Activated effector memory CD4-positive, alpha-beta T cell treated with anti-CD3 and anti-CD28 coated beads, Interleukin-2, amount 50 U/mL, for 16 hours (primary cell): ENCODE measurements around the gene OR12D1.
"Not testable (repeated sequence)": the region's sequence is repeated elsewhere in the genome, so short reads cannot be mapped to it uniquely, and the experiment has no call there.

Experiments
- DNase-seq: peaks from one replicate; pipeline ENCODE4 v3.0.0-alpha.2; 2020

The OR12D1 gene

DNA sequence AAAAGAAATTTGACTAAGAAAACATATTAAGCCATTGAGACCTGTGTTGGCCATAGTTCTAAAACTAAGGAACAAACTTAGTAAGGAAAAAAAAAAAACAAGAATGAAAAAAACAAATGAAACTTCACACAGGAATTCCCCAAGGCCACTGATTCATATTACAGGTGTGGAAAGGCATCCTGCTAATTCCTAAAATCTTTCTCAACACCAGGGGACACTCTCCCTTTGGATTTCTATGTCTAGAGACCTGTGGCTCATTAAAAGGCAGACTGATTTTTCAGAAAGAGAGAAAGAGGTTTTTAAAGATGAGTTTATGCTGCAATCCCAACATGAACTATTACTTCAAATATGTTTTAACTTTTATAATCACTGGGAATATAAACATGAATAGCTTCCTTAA, at the start of gene OR12D1:
Gene OR12D1 (plus strand): TSS at position 341 of the 400 bp plus-strand sequence.
- DNase-seq = no peak

DNA sequence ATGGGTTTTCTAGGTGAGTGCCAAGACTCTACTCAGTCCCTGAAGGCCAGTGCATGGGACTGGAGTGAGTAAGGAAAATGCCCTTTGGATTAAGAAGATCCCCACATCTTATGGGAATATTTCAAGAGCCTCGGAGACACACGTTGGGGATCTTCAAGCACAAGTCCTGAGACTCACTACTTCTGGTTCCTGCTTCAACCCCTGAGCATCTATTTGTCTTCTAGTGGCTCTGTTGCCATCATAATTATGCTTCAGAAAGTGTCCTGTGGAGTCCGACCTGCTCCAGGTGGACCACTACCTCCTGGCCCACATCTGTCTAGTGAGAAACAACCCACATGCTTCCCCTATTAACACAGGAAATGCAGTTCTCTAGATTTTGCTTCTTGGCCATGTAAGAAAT, 46.0 kb upstream of the OR12D1 start, which contains the start of gene OR5V1:
Gene OR5V1 (minus strand): TSS at position 101 of the 400 bp plus-strand sequence. CDS start 12,670 bp downstream, outside the sequence.
- no peak for DNase-seq

DNA sequence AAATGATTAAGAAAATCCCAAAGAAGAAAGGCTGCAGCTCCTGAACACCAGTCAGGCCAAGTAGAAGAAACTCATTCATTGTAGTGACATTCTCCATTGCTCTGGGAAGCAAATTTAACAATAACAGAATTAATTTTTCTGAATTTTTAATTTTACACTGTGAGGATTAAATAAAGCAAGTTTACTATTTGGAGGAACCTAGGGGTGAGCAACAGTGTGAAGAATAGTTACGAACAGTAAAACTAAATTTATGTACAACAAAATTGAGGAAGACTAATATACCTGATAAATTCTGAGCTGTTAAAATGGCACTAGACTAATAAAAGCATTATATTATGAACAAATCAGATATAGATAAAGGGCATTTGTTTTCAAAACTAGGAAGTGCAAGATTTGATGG, 39.5 kb upstream of the OR12D1 start, which contains the start of gene OR12D3:
Gene OR12D3 (minus strand): TSS at position 101 of the 400 bp plus-strand sequence. CDS start 4 bp downstream, at position 97.
- DNase-seq = no peak

DNA sequence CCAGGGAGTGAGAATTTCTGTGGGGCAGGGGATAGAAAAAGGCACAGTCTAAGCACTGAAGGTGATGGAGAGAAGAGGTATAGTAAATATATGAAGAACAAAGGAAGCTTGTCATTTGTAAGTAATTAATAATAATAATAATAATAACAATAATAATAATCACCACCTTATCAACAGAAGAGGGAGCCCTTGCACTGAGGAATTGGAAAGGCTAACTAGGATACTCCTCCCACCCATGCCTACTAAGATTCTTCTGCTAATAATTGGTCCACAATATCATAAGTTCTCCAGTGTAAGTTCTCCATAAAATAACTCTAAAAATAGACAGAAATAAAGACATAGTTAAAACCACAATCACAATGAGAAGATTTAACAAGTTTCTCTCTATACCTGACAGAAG, 38.7 kb upstream of the OR12D1 start:
- no peak for DNase-seq

DNA sequence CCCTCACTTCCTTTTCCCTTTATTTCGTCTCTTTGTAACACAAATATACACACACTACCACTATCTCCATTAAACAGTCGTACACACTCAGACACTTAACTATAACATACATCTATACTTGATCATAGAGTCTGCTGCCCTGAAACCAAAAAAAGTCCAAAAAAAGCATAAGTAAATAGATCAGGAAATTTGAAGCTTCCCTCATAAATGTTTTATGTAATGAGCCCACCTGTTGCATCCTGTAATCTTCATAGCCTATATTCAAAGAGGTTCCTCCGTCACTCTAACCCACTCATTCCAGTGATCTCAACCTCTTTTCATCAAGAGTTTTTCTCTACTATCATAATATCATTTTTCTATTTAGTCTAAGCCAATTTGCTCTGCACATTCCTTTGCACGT, 26.2 kb upstream of the OR12D1 start:
- no peak for DNase-seq

DNA sequence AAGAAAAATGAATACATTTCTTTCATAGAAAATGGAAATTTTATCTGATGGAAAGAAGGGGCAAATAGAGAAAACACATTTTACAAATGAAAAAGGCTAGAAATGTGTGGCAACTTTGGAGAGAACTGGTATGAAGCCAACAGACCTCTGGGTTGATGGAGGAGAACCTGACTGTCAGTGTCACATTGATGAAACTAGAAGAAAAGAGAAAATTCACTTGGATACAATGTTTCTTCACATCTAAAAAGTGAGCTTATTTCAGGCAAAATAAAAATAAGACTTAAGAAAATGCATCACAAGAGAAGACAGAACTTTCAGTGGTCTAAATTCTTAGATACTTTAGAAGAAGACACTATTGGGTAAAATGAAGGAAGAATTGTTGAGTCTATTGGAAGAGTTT, 19.4 kb upstream of the OR12D1 start, which contains the start of gene OR12D2:
Gene OR12D2 (plus strand): TSS at position 301 of the 400 bp plus-strand sequence. CDS start 1,069 bp downstream, outside the sequence.
- DNase-seq = no peak

DNA sequence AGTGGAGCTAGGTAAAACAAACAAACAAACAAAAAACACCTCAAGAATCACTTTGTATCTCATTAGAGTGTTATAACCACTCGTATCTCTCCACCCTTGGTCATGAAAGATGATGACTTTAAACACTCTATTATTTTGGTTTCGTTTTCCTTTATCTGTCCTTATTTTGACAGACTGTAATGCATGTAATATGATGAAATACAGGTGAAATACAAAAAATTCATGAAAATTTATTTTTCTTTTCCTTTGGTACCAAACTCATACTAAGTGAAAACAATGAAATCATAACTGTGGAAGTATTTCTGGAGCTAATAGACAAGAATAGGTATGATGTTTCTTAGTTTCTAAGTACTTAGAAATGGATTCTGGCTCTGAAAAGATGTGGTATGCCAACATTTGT, 15.2 kb upstream of the OR12D1 start:
- no peak for DNase-seq

DNA sequence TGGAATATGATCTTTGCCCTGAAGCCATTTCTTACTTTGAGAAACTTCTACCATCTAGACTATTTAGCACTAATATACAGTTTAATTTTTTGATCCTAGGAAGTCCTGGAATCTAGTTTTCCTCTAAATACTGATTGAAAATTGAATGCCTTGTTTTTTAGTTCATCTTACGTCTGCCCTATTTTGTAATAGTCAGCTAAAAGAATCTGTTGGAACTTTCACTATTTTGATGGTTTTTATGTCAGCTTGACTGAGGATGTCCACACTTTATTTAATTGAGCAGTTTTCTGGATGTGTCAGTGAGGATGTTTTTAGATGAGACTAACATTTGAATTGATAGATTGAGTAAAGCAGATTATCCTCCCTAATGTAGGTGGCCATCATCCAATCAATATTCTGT, 10.9 kb upstream of the OR12D1 start:
- no peak for DNase-seq

DNA sequence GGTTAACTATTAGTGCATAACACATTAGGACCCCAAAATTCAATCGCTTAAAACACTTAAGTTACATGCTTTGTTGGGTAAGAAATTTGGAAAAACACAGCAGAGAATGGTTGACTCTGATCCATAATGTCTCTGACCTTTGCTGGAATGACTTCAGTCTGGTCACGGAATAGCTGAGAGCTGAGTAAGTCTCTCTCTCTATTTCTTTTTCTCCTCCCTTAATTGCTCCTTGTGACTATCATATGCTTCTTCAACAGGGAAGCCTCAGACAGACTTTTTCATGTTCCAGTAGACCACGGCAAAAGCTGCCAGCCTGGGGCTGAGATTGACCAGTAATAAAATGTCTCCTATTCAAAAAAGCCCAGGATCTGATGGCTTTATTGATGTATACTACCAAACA, 4.8 kb downstream of the OR12D1 start:
- no peak for DNase-seq

DNA sequence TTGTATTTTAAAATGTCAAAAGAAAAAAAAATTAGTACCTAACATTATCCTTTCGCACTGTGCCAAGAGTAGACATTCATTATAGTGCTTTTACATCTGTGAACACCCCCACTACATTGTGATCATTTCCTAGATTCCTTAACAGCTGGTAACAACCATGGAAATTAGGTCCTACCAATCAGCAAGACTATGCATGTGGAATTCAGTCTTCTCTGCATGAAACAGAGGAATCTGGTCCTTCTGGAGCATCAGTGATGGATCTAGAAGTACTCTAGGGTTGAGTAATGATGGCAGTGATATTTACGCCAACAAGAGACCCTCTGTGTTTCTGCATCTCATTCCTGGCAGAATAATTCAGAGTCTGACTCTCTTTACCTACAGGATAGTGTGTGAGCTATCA, 9.4 kb downstream of the OR12D1 start:
- DNase-seq = no peak

DNA sequence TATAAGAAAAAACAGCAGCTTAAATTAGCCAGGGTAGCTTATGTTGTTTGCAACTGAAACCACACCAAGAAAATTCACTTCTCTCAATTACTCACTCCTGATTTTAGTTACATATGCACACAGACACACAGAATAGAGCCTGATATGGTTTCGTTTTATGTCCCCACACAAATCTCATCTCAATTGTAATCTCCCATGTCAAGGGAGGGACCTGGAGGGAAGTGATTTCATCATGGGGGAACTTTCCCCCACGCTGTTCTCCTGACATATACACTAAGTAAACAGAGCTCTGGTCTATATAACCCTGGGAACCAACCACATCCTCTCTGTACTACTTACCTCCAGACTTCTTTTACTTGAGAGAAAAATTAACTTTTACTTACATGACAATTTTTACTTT, 9.8 kb downstream of the OR12D1 start:
- no peak for DNase-seq

DNA sequence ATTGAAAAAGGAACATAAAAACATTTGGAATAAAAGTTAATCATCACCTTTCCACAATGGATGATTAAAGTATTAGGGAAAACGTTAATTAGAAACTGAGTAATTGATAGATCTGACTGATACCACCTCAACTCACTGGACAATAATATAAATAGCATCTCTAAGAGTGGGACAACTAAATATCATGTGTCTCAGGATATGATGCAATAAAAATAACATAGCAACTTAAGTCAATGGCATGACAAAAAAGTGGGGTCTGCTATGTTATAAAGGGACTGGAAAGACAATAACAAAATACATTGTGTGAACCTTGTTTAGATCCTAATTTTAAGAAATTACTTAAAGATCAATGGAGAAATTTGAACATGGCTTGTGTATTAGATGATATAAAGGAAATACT, 10.3 kb downstream of the OR12D1 start:
- no peak for DNase-seq

DNA sequence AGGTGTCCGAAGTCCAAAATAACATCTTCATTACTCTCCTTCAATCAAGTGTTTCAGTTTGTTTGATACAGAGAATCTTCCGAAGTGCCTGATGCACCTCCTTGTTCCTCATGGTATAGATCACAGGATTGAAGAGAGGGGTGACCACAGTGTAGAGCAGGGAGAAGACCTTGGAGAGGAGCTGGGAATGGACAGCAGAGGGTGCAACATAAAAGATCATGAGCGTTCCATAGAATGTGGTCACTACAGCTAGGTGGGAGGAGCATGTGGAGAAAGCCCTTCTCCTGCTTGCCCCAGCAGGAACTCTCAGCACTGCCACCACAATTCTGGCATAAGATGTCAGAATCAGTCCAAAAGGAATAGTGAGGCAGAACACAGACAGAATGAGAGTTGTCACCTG, 11.9 kb downstream of the OR12D1 start:
- DNase-seq = no peak

DNA sequence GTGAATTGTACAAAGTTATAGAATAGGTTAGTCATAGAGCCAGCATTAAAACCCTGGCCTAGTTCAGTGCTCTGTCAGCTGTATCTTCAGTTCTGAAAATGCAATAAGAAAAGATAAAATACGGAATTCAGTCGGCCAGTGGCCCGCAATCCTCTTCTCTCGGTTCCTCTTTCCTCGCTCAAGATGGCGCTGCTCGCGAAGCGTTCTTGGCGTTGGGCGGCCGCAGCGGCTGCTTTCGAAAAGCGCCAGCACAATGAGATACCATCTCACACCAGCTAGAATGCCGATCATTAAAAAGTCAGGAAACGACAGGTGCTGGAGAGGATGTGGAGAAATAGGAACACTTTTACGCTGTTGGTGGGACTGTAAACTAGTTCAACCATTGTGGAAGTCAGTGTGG, 22.0 kb downstream of the OR12D1 start:
- not testable (repeated sequence) for DNase-seq

DNA sequence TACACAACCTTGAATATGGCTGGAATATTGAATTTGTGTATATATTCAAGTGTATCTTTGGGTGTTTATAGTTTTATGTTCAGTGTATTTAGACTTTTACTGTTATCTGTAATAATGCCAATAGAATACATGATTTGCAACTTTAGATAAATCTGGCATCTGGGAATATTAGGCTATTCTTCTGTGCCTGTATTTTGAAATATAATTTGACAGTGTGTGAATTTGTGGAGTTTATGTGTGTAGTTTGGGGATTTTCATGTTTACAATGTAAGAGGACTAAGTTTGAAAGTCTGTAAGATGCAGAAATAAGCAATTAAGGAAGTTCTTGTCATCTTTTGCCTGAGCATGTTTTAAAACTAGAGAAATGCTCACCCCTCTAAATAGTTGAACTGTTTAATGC, 24.3 kb downstream of the OR12D1 start, which contains the start of gene OR10C1:
Gene OR10C1 (plus strand): TSS at position 301 of the 400 bp plus-strand sequence. CDS start 710 bp downstream, outside the sequence.
- no peak for DNase-seq

DNA sequence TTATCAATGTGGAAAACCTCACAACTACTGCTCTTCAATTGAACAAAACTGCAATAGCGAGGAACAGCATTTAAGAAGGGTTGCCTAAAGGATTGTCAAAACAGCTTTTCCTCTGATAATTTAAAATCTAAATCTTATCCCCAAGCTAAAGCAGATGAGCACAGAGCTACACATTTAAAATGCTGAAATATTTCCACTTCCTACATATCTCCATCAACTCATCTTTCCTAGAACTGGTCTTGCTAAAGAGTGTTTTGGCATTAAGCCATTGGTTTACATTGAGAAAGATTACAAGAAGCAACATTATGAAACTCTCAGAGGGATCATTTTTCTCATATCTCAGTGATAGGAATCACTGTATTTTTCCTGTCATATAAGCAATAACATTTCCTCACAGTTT, 28.0 kb downstream of the OR12D1 start:
- DNase-seq = no peak

DNA sequence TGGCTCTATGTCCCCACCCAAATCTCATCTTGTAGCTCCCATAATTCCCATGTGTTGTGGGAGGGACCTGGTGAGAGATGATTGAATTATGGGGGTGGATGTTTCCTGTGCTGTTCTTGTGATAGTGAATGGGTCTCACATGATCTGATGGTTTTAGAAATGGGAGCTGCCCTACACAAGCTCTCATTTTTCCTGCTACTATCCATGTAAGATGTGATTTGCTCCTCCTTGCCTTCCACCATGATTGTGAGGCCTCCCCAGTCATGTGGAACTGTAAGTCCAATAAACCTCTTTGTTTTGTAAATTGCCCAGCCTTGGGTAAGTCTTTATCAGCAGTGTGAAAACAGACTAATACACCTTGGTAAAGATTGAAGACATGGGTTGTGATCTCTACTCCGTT, 29.3 kb downstream of the OR12D1 start:
- DNase-seq = not testable (repeated sequence)

DNA sequence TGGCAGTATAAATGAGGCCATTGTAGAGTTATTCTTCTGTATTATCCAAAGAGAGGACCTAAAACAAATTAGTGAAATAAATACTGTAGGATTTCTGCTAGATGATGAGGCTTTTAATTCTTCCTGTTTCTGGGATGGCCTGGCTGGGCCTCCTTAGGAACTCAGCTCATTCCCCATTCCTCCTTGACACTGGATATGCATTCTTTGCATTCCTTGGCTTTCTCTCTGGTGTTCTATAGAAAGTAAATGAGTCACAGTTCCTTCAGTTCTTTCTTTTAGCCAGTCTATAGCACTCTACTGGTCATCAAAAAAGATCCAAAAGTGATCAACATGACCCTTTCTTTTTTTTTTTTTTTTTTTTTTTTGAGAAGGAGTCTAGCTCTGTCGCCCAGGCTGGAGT, 32.9 kb downstream of the OR12D1 start:
- no peak for DNase-seq

DNA sequence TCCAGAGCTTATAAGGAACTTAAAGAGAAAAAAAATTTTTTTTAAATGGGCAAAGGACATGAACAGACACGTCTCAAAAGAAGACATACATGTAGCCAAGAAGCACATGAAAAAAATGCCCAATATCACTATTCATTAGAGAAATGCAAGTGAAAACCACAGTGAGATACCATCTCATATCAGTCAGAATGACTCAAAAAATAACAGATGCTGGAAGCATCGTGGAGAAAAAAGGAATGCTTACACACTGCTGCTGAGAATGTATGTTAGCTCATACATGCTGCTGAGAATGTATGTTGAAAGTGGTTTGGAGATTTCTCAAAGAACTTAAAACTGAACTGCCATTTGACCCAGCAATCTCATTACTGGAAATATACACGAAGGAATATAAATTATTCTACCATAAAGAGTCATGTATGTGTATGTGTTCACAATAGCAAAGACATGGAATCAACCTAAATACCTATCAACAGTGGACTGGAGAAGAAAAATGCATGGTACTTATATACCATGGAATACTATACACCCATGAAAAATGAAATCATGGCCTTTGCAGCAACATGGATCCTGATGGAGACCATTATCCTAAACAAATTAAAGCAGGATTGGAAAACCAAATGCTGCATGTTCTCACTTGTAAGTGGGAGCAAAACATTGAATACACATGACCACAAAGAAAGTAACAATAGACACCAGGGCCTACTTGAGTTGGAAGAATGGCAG, 36.9 kb downstream of the OR12D1 start:
- DNase-seq = no peak

DNA sequence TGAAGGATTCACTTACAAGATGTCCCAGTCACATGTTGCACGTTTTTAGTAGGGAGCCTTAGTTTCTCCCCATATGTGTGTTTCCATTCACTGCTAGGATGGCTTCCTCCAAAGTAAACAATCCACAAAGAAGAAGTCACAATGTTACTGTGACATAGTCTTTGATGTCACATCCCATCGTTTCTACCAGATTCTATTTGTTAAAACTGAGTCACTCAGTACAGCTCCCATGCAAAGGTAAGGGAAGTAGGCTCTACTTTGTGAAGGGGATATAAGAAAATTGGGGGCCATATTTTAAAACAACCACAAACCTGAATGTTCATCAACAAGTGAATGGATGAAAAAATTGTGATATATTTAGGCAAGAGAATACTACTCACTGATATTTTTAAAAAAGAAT, 42.2 kb downstream of the OR12D1 start, which contains the start of the genes OR11A1 and OR2H1:
Gene OR11A1 (minus strand): TSS at position 101 of the 400 bp plus-strand sequence. CDS start 29,430 bp downstream, outside the sequence.
Gene OR2H1 (plus strand): TSS at position 185 of the 400 bp plus-strand sequence. CDS start 4,615 bp downstream, outside the sequence.
- DNase-seq = no peak

DNA sequence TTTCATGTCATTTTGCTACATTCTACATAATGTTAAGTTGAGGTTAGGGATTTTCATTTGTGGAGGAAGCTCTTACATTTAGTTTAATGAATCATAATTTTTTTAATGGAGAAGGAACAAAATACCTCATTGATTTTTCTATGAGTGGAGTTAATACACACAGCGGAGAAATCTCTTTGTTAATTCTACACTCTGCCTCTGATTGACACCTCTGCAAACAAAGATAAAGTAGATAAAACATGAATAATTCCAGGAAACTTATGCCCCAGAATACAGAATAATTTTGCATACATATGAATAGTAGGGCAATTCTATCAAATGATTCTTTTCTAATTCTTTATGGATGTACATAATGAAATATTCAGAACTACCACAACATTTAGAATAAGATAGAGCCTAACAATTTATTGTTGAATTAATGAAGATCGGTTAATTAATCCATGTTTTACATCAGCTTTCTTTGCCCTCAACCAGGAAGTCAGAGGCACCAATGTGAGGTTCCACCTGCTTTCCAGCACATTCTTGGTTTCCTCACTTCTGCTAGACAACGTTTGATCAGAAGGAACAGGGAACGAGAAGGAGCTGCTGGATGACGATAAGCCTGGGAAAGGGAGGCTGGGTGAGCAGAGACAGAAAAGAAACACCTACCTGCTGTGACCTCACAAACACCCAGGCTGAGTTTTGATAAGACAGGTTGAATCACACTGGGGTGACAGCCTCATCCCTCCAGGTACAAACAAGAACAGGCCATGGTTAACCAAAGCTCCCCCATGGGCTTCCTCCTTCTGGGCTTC, 46.5 kb downstream of the OR12D1 start:
- no peak for DNase-seq

DNA sequence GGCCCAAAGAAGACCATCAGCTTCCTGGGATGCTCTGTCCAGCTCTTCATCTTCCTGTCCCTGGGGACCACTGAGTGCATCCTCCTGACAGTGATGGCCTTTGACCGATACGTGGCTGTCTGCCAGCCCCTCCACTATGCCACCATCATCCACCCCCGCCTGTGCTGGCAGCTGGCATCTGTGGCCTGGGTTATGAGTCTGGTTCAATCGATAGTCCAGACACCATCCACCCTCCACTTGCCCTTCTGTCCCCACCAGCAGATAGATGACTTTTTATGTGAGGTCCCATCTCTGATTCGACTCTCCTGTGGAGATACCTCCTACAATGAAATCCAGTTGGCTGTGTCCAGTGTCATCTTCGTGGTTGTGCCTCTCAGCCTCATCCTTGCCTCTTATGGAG, 47.3 kb downstream of the OR12D1 start:
- no peak for DNase-seq

DNA sequence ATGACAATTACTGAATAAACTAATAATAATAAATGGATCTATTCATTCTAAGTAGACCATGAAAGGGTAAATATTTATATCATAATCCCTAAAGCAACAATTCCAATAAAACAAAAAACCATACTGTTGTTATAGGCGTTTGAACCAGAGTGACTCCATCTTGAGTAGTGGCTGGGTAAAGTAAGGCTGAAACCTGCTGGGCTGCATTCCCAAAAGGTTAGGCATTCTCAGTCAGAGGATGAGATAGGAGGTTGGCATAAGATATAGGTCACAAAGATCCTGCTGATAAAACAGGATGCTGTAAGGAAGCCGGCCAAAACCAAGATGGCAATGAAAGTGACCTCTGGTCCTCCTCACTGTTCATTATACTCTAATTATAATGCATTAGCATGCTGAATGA, 50.6 kb downstream of the OR12D1 start:
- DNase-seq = no peak

DNA sequence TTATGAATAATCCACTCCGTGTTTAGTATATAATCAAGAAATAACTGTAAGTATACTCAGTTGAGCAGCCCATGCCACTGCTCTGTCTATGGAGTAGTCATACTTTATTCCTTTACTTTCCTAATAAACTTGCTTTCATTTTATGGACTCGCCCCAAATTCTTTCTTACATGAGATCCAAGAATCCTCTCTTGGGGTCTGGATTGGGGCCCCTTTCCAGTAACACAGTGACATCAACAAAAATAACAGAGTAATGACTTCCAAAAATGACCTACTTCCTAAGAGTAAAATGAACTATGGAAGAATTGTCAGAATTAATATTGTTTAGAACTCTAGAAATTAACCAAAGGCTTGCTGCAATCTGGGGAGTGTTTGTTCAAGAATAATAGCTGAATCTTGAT, 51.1 kb downstream of the OR12D1 start:
- DNase-seq = no peak
